Hippocampal formation (tissue), 2 donors: ENCODE results near the gene XG.
"Not testable (repeated sequence)": the region's sequence is repeated elsewhere in the genome, so short reads cannot be mapped to it uniquely, and the experiment has no call there.

Experiments used
- DNase-seq, 2 donors: peaks; one replicate each; lab custom pipeline; 2025; lab: John Stamatoyannopoulos, UW

The XG gene, protein sequence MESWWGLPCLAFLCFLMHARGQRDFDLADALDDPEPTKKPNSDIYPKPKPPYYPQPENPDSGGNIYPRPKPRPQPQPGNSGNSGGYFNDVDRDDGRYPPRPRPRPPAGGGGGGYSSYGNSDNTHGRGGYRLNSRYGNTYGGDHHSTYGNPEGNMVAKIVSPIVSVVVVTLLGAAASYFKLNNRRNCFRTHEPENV

DNA sequence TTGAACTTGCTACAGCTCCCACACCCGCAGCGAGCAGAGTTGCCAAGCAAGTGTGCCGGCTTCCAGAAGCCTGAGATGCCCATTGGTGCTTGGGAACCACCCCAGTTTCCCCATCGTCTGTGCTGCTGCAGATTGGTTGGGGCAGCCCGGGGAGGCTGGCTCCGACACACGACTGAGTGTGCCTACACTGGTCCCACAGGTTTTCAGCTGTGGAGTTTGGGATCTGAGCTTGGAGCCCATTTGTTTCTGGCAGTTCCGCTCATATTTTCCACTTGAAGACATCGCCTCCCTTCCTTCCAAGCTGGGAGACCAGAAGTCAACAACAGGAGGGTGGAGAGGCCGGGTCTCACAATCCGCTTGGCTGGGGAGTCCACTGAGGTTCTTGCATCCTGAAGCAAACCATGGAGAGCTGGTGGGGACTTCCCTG is at the start of gene XG:
TSS of gene XG (plus strand) at position 167 of the 427 bp plus-strand sequence. CDS start at position 402, 235 bp downstream.
- DNase-seq = not testable (repeated sequence)

DNA sequence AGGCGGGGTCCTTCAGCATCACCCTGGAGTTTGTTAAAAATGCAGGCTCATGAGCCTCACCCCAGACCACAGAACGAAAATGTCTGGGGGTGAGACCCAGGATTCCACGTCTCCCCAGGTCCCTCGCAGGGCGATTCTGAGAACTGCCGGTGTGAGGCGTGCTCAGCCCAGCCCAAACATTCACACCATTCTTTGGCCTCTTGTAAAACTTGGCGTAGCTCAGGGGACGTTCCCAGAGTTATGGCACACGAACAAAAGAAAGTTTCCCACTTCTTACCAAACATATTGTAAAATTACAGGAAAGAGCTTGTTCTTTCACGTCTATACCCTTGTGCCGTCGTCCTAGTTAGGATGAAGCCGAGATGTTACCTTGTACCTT is 47.9 kb upstream of the XG start:
- no peak for DNase-seq

DNA sequence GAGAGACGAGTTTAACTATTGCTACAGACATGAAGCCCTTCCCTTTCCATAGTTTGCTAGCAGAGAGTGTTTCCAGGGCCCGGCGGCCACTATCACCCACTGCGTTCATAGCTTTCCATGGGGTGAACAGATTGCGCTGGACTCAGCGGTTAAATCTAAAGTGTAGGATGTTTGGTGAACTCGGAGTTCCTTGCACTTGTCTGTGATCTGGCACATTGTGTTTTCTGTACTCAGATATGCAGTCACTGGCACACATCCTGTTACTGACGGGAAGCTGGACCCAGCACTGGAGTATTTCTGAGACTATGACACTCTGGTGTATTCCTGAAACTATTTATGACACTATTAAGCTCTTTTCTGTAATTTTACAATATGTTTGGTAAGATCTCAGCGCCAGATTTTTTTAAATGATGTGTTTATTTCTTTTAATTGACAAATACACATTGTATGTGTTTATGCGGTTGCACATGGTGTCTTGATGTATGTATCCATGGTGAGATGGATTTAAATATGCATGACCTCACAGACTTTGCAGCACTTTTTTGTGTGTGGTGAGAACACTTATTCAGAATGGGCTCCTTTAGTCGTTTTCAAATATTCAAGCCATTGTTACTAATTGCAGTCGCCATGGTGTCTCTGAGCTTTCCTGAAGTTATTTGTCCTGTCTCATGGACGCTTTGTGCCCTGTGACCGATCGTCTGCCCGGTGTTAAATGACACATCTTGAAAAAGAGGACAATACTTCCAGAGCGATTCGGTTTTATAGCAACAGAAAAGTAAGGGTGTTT is 46.6 kb upstream of the XG start:
- DNase-seq = no peak

DNA sequence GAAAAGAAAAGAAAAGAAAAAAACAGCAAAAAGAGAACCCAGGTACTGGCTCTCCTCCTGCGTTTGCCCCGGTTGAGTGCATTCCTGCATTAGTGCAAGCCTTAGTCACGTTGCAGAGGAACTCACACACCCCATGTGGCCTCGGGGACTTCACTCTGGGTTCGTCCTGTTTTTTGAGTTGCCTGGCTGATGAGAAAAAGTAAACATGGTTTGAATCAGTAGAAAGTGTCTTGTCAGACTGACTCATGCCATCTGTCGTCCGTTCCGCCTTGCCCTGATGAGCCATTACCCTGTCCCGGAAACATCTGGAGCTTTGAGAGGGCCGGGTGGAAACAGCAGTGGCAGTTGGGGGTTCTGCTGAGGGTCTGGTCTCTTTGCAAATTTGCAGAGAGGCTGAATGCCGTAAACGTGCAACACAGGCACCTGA is 44.5 kb upstream of the XG start:
- DNase-seq = no peak

DNA sequence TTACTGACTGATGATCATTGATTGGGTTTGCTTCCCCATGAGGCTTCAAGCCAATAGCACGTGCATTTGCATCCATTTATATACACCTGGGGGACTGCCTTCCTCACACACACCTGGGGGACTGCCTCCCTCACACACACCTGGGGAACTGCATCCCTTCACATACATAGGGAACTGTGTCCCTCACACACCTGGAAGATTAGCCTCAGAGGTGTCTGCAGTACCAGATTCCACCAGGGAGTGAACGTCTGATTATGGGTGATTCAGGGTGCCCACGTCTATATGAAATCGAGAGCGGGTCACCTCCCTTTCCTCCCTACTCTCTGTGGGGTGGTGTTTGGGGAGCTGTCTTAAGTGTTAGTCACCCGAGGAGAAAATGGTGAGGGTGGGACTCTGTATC is 43.8 kb upstream of the XG start:
- no peak for DNase-seq

DNA sequence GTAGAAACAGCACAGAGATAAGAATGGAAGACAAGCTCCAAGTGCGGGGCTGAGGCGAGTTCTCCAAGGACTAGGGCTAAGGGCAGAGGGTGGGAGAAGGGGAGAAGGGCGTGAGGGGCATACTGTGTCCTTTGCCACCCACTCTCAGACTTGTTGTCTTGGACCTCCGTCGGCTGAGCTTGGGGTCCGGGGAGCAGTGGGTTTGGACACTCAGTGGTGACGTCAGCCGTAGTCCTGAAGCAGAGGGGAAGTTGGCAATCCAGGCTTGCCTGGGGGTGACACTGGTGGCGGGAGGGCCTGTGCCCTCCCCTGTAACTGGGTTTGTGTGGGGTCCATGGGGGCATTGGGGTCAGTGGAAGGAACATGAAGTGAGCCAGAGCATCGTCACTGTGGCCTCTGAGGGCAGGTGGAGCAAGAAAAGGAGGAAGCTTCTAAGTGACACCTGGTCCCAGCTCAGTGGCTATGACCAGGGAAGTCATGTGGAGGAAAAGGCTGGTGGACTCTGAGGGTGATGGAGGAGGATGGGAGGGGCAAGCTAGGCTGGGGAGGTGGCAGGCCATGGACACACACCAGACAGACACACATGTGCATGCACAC is 43.1 kb upstream of the XG start:
- no peak for DNase-seq

DNA sequence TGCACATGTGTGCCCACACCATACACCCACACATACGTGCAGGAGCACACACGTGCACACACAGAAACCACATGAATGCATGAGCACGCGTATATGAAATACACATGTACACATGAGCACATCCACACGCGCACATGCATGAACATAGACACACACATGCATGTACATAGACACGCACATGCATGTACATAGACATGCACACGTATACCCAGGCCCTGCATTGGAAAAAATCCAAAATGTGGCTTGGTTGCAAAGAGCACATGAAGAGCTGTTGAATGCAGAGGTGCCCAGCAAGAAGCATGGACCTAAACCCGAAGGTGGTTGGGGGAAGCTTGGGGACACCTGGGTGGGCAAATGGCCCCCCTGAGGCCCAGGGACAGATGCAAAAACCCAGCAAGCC is 42.3 kb upstream of the XG start:
- DNase-seq = no peak

DNA sequence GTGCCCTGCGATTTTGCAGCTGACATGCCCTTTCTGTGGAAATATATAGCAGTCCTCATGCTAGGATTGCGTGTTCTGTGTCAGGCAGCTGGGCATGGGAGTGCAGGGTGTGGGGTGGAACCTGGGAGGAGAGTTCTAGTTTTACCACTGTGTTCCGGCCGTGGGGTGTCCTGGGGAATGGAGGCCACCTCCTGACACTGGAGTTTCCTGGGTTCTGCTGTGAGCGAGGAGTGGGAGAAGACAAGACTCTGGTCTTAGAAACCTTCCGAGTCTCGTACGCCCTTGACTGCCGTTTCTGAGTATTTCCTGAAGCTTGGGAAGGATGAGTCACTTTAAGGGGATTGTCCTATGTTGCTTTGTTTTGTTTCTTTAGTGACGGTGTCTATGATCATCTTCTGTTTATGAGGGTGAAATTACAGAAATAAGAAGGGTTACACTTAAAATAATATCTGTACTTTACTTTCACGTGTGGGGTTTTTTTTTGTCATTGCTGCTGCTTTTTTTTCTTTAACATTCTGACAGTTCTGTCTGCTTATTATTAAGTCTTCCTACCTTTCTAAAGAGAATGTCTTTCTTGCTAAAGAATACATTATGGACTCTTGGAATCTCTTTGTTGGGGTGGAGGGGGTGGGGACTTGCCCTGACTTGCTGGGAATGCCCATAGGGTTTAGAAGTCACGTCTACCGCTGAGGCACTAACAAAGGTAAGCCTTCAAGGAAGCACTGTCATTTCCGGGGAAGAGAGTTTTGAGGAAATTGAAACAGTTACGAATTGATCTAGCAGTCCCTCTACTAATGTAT is 41.6 kb upstream of the XG start:
- DNase-seq = no peak

DNA sequence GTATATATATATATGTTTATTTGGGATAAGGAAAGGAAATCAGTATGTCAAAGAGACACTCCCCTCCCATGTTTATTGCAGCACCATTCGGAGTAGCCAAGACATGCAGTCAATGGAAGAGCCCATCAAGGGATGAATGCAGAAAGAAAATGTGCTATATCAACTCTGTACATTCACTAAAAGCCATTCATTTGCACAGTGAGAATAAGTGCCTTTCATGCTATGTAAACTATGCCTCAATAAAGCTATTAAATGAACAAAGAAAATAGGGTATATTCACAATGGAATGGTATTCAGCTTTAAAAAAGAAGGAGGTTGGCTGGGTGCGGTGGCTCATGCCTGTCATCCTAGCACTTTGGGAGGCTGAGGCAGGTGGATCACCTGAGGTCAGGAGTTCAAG is 40.4 kb upstream of the XG start:
- no peak for DNase-seq

DNA sequence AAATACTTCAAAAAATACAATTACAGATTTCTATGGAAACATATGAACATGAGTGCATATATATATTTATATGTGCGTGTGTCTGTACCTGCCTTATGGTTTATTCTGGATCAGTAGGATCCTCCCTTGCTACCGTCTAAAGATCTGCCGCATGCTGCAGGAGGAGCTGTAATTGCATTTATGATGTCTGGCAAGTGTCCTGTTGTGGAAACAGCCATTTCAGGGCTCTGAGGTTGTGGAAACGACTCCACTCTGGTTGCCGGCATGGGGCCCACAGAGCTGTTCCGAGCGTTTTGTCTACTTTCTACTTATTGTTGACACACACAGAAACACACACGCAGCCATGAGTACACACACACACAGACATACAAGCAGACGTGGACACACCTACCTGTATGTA is 39.4 kb upstream of the XG start:
- DNase-seq = no peak

DNA sequence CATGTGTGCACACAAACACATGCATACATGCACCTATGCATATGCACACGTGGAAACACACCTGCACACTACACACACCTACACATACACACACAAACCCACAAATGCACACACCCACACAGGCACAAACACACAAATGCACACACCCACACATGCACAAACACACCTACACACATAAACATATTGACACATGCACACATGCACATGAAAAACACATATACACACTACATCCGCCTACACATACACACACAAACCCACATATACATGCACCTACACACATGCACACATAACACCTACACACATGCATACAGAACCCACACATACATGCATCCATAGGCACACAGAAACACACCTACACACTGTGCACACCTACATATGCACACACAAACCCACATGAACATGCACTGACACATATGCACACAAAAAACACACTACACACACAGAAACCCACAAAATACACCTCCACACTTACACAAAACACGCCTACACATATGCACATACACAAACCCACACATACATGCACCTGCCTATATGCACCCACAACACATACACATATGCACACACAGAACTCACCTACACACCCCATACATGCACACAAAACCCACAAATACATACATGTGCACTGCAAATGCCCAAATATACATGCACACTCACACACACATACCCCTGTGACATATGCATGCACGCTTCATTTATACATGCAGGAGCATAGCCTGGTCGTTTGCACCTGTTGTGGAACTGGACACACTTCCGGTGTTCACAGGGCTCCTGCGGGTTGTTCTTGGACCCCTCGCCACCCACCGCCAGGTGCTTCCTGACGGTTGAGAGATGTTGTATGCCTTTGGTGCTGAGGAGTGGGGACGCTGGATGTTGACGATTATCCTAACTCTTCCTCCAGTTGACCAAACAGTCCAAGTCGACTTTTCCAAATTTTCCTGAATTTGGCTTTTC is 38.7 kb upstream of the XG start:
- DNase-seq = no peak

DNA sequence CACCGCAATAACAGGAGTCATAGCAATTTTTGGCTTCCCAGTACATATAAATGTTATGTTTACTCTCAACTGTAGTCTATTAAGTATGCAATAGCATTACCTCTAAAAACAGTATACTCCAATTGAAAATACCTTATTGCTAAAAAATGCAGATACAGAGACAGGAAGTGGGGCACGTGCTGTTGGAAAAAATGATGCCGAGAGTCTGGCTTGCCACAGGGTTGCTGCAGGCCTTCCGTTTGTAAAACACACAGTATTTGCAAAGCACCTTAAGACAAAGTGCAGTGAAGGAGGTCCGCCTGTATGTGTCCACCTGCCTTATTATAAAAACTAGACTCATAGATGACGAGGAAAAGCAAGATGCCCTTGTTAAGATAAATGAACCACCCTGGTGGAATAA is 37.3 kb upstream of the XG start:
- DNase-seq = no peak

DNA sequence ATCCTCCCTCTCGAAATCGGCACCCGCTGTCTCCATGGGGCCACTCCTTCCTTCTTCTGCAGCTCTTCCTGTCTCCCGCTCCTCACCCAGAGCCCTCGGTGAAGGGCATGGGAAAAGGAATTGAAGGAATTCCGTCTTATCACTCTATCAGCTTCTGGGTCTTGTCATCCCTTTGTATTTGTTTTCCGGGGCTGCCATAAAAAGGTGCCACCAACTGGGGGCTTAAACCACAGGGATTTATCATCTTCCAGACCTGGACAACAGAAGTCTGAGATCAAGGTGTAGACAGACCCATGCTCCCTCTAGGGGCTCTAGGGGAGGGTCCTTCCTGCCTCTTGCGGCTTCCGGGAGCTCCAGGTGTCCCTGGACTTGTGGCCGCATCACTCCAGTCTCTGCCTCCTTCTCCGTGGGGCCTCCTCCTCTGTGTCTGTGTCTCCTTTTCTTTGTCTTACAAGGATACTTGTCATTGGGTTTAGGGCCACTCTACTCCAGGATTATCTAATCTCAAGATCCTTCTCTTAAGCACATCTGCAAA is 36.7 kb upstream of the XG start:
- no peak for DNase-seq

DNA sequence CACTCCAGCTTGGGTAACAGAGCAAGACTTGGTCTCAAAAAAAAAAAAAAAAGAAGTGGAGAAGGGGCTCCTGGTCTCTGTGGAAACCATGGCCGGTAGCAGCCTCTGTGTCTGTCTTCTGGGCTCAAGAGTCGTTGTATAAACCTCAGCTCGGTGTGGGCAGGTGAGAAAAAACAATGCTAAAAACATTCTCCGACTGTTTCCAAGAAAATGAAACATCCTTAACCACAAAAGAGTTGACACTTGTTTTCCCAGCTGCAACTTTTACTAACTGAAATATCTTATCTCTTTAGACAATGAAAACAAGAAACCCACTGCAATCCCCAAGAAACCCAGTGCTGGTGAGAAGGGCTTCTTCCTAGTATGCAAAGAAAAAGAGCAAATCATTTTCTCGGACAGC is 34.5 kb upstream of the XG start:
- no peak for DNase-seq

DNA sequence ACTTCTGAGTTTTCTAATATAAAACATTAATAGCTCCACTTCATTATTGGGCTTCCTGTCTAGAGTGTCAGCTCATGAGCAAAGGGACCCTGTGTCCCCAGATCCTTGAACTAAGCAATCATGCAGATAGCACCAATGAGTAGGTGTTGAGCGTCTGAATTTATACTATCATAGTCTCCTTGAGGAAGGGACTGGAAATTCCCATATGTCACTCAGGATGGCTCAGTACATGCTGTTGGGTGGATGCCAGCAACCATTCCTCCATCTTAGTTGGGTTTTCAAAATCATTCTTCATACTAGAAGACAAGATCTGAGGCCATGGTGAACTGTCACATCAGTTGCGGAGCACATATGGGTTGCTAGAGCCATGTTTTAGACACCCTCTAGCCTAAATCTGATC is 33.0 kb upstream of the XG start:
- no peak for DNase-seq

DNA sequence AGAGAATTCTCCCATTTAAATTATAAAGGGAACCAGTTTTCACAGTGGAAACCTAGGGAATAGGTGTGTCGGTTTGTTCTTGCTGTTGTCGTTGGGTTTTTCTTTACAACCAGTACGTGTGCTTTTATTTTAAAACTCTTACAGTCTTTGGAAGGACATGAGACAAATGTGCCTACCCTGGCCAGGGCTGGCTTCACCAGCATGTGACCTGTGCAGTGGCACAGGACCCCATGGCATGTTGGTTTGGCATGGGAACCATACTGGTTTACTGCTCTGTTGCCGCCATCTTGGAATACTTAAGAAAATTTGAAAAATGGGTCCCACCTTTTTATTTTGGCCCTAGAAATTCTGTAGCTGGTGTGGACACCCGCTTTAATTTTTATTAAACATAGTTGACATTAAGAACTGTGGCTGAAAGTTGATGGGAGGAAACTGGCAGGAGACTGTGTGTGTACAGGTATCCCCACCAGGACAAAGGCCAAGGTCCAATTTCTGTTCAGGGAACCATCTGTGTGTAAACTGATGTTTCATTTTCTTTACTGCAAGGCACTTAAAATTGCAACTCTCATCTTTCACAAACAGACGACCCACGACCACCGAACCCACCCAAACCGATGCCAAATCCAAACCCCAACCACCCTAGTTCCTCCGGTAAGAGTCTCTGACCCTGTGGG is 31.9 kb upstream of the XG start:
- DNase-seq = no peak

DNA sequence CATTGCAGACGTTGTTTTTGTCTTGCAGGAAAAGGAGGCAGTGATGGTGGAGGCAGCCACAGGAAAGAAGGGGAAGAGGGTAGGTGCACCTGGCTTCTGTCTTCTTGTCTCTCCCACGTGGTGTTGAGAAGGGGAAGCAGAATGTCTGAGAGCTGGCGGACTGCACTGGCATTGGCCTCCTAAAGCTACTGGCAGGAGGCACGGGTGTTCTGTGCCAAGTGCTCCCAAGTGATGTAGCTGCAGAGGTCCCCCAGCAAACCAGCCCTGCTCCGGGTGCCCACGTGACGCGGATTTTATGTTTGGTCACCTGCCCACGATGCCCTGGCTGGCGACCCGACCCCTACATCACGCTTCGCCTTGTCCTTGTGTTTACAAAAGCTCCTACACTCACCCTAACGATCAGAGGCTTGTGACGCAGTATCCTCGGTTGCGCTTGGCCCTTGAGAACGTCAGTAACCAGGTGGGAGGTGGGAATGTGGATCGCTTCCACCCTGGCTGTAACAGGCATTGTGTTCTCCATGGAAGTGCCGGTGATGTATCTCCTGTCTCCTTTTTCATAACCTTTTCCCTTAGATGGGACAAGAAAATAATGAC is 28.5 kb upstream of the XG start:
- no peak for DNase-seq

DNA sequence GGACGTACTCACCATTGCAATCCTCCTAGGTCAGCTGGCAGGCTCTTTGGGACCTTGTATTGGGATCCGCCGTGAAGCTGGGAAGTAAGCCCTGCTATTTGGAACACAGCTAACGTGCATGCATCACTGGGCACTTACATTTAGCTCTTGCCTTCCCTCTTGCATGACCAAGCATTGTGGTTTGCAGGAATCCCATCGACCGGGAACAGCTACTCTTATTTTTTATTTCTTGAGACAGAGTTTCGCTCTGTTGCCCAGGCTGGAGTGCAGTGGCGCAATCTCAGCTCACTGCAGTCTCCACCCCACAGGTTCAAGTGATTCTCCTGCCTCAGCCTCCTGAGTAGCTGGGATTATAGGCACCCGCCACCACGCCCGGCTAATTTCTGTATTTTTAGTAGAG is 24.6 kb upstream of the XG start:
- DNase-seq = not testable (repeated sequence)

DNA sequence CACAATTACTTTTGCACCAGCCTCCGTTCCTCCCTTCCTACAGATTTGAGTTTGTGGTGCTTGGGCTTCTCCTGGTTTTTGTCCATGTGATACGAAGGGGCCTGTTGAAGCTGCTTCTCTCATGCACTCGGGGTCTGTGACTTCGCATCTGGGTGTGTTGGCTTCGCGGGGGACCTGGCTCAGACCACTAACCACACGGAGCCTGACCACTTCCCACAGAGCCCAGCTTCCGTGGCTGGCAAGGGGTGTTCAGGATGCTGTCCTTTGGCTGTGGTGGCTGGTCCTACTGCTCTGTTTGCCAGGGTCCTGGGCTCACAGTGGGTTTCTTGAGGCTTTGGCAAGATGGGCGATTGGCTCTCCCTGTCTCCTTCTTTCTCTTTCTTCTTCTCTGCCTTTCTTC is 19.8 kb upstream of the XG start:
- no peak for DNase-seq

DNA sequence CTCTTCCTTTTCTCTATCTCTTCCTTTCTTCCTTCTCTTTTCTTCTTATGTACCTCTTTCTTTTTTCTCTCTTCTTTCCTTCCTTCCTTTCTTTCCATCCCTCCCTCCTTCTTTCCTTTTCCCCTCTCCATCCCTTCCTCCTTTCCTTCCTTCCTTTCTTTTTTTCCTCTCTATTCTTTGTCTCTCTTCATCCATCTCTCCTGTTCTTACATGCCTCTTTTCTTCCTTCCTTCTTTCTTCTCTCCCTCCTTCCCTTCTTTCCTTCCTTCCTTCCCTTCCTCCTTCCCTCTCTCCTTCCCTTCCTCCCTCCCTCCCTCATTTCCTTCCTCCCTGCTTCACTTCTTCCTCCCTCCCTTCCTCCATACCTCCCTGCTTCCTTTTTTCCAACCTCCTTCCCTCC is 19.2 kb upstream of the XG start:
- DNase-seq = no peak
